ENCODE data around the gene PRRC2A.
A peak's percentile ranks its signal among the peaks of the same experiment; 100 is the strongest.
"Not testable (repeated sequence)": the region's sequence is repeated elsewhere in the genome, so short reads cannot be mapped to it uniquely, and the experiment has no call there.

Gene PRRC2A

DNA sequence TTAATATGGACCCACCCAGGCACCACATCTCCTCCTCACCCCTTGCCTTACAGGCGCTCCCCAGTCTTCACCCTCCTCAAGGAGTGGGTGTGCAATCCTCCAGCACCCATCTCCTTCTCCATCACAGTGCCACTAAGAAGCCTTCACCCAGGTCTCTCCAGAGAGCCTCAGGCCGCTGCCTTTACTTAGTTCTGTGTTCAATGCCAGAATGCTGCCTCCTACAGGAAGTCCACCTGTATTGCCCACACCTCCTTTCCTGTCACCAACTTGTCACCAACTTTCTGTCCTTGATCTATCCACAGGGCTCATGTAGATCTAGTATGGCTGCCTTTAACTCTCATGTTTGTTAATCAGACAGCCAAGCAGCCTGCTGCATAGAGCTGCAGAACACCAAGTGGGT is 35.0 kb upstream of the PRRC2A start:
- no peak for DNase-seq (ENCODE audit: low read depth in 2 of 2)

DNA sequence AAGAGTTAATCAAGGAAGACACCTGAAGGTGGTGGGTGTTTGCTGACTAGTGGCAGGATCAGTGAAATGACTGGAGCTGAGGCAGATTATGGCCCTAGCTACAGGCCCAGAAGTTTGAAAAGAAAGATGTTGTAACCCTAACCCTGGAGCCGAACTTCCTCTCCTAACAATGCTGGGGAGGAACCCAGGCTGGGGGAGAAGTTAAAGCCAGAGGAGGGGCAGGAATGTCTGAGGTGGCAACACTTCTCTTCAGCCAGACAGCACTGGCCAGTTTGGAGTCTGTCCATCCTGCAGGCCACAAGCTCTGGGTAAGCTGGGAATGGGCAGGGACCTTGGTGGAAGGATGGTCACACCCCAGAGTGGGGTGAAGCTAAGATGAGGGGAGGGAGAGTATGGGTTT is 34.5 kb upstream of the PRRC2A start, which contains the start of gene LST1:
Gene LST1, plus strand, starts transcription at position 270 of the 400 bp plus-strand sequence. CDS start 1,023 bp downstream, outside the sequence.
- no peak for DNase-seq (ENCODE audit: low read depth in 2 of 2)

DNA sequence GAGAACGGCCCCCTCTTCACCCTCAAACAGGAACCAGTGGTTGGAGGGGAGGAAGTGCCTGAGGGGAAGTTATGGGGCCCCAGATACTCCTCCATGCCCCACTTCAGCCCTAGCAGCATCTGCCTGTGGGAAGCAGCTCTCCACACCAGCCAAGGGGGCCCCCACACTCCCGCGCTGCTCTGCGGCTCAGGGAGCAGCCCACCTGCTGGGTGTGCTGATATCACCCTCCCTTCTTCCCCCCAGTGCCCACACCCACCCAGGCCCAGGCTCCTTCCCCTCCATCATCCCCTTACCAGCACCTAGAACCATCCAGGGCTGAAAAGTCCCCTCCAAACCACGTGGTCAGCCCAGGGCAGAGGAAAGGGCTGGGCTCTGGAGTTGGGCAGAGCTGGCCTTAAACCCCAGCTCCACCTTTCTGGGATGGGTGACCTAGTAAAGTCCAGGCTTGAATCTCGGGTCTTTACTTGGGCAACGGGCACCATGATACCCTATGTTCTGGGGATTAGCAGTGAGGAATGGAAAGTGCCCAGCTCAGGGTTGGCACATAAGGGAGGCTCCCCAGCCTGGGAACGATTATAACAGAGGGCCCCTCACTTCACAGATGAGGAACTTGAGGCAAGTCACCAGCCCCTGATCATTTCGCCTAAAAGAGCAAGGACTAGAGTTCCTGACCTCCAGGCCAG is 33.8 kb upstream of the PRRC2A start:
- DNase-seq (ENCODE audit: low read depth in 2 of 2): no peak

DNA sequence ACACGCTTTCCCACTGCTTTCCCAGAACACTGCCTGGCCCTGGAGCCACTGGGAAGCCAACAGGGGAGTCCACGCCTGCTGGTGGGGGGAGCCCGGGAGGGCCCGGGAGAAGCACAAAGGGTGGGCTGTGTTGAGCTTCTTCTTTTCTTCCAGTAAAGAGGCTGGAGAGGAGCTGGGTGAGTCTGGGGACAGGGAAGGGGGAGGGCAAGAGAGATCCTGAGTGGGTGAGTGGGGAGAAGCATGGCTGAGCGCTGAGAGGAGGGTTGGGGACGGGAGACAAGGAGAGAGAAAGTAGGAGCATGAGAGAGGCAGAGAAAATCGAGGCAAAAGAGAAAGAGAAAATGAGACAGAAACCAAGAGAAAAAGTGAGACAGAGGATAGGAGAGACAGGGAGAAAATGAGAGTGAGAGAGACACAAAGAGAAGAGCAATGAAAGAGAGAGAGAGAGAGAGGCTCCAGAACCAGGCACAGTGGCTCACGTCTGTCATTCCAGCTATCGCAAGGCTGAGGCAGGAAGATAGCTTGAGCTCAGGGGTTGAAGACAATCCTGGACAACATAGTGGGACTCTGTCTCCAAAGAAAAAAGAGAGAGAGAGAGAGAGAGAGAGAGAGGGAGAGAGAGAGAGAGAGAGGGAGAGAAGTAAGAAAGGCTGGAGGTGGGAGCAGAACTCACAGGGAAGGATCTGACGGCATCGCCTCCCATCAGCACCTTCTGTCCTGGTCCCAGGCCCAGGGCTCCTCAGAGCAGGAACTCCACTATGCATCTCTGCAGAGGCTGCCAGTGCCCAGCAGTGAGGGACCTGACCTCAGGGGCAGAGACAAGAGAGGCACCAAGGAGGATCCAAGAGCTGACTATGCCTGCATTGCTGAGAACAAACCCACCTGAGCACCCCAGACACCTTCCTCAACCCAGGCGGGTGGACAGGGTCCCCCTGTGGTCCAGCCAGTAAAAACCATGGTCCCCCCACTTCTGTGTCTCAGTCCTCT is 32.4 kb upstream of the PRRC2A start:
- DNase-seq (ENCODE audit: low read depth in 2 of 2): no peak

DNA sequence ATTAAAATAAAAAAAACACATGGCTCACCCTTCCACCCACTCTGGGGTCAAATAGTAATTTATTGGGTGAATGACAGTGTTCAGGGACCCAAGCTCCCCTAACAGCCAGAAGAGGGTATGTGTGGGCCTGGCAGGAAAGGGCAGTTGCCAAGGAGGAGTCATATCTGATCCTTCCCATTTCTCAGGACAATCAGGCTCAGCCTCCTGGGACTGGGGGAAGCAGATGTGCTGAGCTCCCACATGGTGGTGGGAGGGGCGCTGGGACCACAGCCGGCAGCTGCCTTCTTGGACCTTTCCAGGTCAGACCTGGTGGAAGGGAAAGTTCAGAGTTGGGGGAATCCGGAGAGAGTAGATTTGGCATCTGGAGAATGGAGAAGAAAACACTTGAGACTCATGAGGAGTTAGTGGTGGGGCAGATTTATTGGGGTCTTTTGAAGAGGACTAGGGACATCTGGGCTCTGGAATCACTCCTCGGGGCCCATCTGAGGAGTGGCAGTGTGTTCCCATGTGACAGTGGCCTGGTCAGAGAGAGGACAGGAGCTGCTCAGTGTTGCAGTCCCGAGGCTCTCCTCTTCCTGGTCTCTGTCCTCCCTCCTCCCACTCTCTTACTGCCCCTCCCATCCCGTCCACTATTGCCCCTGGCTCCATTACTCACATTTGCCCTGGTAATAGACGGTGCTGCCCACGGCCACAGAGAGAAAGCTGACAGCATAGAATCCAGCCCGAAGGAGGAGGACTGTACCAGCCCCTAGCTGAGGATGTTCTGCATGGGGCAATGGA is 31.5 kb upstream of the PRRC2A start:
- DNase-seq (ENCODE audit: low read depth in 2 of 2): no peak

DNA sequence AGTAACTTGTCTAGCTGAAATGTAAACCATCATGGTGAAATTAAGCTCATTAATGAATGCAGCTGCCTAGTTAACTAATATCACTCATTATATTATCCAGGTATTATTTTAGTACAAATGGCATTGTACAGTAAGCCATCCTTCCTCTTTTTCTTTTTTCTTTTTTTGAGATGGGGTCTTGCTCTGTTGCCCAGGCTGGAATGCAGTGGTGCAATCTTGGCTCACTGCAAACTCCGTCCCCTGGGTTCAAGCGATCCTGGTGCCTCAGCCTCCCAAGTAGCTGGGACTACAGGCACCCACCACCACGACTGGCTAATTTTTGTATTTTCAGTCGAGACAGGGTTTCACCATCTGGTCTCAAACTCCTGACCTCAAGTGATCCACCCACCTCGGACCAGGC is 29.8 kb upstream of the PRRC2A start:
- DNase-seq (ENCODE audit: low read depth in 2 of 2): not testable (repeated sequence)

DNA sequence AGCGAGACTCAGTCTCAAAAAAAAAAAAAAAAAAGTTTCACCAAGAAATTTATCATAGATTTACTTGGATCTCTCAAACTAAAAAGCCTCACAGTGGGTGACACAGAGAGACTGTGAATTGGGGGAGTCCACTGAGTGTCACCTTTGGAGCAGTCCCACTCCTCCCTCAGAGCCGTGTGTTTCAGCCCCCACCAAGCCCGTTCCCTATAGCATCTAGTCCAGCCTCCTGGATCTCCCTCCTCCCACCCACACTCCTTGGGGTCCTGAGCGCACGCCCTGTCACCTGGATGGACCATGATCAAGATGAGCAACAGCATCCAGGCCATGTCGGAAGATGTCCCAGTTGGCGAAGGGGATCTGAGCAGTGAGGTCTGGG is 28.1 kb upstream of the PRRC2A start:
- DNase-seq (ENCODE audit: low read depth in 2 of 2): no peak

DNA sequence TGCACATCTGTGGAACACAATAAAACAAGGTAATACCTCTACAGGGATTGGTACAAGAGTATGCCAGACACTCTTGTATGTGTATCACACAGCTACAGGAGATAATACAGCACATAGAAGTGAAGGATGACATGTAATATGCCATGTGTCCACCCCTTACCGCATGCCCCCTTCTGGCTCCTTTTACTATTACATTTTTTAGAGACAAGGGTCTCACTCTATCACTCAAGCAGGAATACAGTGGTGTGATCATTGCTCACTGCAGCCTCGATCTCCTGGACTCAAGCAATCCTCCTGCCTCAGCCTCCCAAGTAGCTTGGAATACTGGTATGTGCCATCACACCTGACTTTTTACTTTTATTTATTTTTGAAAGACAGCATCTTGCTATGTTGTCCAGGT is 23.5 kb upstream of the PRRC2A start:
- no peak for DNase-seq (ENCODE audit: low read depth in 2 of 2)

DNA sequence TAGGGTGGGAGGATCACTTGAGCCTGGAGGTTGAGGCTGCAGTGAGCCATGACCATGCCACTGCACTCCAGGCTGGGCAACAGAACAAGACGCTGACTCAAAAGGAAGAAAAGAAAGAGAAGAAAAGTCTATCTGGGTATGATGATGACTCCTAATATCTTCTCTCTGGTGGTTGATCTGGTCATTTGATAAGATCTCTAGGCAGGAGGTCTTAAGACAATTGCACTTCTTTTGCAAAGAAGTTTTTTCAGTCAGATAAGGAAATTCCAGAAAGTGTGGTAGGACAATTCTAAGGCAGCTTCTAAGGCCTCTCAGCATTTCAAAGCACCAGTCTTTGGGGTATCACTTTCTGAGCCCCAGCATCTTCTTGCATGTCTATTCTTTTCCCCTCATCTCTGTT is 13.2 kb upstream of the PRRC2A start:
- no peak for DNase-seq (ENCODE audit: low read depth in 2 of 2)

DNA sequence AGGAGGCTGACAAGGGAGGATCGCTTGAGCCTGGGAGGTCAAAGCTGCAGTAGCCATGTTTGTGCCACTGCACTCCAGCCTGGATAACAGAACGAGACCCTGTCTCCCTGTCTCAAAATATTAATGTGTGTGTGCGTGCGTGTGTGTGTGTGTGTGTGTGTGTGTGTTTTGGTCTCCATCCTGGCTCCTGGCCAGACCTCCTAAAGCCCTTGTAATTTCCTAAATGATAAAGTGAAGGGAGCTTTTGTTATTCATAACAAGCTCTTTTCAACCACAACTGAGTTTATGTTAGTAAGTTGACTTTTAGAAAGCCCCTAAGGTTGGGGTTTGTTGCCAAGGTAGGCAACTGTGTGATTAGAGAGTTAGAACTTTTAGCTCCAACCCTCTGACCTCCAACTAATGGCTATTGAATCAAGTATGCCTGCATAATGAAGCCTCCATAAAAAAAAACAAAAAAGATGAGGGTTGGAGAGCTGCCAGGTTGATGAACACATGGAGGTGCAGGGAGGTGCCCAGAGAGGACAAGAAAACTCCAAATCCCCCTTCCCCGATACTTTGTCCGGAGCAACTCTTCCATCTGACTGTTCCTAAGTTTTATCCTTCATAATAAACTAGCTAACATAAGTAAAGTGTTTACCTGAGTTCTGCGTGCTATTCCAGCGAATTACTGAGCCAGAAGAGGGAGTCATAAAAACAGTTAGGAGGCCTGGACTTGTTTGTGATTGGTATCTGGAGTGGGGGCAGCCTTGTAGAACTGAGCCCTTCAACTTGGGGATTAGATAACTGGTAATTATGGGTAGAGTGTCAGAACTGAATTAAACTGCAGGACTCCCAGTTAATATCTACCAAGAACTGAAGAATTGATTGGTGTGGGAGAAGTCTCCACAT is 10.8 kb upstream of the PRRC2A start:
- no peak for DNase-seq (ENCODE audit: low read depth in 2 of 2)

DNA sequence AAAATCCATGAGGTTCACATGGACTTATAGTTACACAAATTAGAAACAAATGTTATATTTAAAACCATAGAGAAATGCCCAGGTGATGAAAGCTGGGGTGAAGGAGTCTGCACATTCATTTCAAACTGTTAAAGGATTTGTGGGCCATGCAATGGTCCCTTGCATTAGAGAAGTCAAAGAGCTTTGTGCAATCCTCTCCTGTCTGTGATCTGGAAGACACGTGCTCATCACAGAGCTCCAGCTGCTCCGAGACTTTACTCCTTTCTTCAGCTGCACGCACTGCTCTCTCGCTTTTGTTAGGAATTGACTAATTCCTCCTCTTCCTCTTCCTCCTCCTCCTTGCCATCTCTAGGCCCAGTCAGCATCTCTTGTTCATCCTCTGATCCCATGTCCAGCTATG is 9.5 kb upstream of the PRRC2A start:
- DNase-seq (ENCODE audit: low read depth in 2 of 2): no peak

DNA sequence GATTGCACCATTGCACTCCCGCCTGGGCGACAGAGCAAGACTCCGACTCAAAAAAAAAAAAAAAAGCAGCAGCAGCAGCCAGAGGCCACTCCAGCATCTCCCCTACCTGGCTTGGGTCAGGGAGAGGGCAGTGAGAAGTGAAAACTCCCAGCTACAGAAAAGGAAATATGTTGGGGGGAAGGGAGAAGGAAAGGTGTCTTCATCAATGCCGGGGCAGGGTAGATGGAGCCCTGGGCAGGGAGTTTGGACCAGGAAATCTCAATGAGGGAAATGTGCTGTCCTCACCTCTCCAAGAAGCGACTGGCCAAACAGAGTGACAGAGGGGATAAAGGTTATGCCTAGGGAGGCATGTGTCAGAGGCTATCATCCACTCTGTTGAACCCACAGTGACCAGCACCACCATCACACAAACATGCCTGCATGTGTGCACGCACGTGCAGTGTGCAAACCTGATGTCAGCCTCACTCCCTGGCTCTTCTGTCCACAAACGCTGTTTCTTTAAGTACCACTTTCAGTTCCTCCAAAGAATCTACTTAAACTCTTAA is 6.4 kb upstream of the PRRC2A start:
- no peak for DNase-seq (ENCODE audit: low read depth in 2 of 2)

DNA sequence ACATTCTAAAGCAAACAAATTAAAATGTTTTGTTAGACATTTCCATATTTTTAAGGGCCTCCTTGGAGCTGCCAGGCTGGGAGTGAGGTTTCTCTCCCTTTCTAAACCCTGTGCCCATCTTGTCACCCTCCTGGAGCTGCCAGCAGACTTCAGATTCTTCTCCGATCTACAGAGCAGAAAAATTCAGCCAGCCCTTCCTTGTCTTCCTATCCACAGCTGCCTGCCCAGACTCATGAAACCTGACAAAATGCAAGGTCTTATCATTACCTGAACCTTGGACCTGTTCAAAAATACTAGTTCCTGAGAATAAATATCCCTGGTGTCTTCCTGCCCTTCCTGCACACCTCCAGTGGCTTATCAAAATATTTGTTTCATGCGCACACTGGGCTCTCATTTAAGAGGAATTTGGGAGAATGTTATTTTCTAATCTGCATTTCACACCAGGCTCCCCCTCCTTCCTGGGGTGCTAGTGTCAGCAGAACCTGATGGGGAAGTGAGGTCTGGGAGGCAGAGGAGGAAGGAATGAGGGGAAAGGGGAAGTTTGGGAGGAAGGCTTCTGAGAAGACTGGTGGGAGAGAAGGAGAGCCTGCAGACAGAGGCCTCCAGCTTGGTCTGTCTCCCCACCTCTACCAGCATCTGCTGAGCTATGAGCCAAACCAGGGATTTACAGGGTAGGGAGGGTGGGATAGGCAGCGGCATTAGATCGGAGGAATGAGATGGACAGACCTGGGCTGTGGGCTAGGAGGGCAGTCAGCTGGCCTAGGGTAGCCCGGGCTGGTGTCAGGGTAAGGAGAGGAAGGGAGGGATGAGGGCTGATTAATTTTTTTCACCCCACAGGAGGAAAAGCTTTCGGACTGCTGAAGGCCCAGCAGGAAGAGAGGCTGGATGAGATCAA is 5.6 kb upstream of the PRRC2A start, which contains the start of gene AIF1:
Gene AIF1, plus strand, starts transcription at position 551 of the 895 bp plus-strand sequence. Its CDS starts 96 bp downstream, at position 647.
- DNase-seq (ENCODE audit: low read depth in 2 of 2): no peak

DNA sequence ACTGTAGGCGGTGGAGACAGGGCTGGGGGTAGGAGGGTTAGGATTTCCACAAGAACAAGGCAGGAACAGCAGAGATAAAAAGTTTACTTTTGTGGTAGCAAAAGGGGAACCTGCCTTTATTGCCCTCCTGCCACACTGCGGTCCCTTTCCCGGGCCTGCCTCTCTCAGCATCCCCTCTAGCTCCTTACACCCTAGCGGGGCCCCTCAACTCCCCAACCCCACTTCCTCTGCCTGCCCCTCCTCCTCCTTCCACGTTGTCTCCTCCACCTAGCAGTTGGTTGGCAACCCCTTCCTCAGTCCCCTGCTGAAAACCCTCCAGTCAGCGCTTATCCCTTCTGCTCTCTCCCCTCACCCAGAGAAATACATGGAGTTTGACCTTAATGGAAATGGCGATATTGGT is 4.8 kb upstream of the PRRC2A start:
- peak in 1 of 2 donors; percentile 28 for DNase-seq (ENCODE audit: low read depth in 2 of 2)

DNA sequence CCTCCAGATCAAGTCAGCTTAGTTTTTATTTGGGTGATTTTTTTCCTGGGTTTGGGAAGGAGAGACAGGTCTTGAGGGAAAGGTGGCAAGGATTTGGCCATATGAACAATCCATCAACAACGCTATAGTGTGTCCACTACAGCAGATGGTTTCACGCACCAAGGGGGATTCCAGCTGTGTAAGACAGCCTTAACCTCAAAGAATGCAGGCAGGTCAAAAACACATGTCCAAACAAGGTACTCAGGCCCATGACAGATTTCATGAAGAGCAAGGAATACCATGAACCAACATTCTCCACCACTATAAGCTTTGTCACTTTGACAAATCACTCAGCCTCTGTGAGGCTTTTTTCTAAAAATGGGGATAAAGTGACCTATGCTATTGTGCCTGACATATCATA is 3.5 kb upstream of the PRRC2A start:
- no peak for DNase-seq (ENCODE audit: low read depth in 2 of 2)

DNA sequence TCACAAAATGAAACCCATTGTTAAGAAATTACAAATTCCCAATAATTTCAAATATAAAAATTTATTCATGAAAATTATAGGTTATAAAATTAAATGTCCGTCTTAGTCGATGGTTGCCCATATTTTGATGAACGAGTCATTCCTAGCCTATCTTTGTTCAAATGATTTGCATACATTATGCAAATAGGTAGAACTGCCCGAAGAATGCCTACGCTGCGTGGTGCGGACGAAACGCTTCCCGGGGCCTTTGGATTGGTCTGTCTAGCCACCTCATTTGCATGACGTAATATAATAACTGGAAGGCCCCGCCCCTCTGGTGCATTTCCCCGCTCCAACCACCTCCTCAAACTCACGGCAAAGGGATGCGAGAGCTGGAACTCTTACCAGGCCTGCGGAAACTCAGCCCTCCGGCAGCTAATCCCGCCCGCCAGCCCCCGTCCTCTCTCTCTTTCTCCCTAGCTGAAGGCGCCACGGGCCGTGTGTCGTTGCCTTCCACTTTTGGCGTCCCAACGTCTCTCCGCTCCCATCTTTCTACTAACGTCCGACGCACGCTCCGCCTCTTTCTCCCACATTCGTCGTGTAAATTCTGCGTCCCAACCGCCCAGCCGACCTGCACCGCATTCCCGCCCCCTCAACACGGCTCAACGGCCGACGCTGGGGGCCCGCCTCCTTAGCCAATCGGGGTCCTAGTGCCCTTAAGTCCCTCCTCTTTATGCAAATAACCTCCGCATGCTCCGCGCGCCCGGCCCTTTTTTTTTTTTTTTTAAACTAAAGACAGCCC is 520 bp upstream of the PRRC2A start:
- peak; percentile 97 to 98 for DNase-seq (ENCODE audit: low read depth in 2 of 2)

DNA sequence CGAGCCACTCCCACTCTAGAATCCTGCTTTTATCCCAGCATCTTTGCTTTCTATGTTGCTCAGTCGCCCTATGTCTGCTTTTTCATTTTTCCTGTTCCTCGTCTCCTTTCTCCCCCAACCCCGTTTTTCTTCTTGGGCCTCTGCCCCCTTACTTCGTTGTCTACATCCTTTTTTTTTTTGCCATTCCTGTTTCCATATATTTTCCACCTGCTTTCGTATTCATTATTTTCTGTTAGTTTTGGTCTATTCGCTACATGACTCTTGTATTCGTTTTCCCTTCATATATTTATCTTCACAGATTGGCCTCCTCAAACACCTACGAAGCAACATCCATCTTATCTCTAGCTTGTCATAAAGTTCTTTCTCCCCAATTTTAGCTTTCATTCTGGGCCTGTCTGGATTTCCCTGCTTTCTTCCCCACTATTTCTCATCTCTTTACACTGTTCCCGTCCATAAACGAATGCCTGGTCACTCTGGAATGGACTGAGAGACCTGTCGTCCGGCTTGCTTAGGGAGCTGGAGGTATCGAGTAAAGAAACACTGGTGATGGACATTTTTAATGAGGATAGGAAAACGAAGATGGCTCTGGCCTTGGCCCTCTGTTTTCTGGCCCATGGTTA is 915 bp downstream of the PRRC2A start:
- no peak for DNase-seq (ENCODE audit: low read depth in 2 of 2)

DNA sequence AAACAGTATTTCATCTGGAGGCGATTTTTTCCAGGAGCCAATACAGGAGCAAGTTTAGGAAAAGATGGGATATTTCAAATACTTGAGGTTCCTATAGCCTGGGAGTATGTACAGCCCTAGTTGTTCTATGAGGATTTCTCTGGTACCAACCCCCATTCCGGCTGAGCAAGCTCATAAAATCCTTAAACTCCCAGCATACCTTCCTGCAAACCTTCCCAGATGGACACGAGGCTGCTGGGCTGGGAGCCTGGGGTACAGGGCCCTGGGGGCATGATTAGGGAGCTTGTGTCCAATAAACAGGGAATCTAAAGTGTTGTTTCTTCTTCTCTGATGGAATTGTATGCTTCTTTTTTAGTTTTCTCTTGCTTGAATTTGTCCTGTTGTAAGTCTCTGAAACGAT is 1.5 kb downstream of the PRRC2A start:
- DNase-seq (ENCODE audit: low read depth in 2 of 2): no peak

Data from stimulated activated CD4-positive, alpha-beta T cell treated with anti-CD3 and anti-CD28 coated beads, Interleukin-15, amount 100 ng/mL, for 48 hours (primary cell).